ENCODE data around the gene RNF44. TPM values are rescaled to one million over a fixed set of nuclear protein-coding genes. Genes with fewer than 3 reads are reported as not detected.

Gene RNF44
- total RNA-seq = 10 to 100 TPM; 16.2 to 16.6 TPM
- long read RNA-seq, donor 1, partial matches to known transcripts = 1 of 5 reads
- long read RNA-seq, donor 1, other reads (novel, unspliced or antisense) = 4 of 5 reads
- long read RNA-seq, donor 2, partial matches to known transcripts = 1 of 9 reads
- long read RNA-seq, donor 2, other reads (novel, unspliced or antisense) = 8 of 9 reads

DNA sequence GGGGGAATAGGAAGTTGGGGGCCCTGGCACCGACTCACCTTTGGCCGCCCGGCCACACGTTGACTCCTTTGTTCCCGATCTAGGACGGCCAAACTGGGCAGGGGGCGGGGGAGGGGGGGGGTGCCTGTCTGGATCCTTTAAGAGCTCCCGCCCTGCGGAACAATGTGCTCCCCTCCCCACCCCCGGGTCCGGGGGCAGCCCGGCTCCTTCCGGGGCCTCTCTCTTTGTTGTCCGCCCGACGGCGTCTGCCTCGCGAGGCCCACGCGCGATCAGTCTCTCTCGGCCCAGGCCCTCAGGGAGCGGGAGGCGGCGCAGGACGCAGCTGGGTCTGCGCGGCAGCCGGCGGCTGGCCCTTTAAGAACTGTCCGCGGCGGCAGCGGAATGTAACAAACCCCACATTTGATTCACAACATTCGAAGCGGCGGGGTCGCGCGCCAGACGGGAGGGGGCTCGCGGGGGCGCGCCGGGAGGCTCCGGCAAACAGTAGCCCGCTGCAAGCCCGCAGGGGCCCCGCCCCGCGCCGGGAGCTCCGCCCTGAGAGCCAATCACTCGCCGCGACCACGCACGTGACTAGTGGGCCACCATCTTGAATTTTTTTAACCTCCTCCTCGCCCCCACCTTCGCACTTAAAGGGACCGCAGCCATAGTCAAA, at the start of gene RNF44:
Gene RNF44, minus strand, starts transcription at position 501 of the 652 bp plus-strand sequence. CDS start 4,930 bp downstream, outside the sequence.
- peak; percentile 99 for DNase-seq (ENCODE audit: low spot score)
- intact Hi-C loops (cut with DNase I) = loop anchor here (5.0 to 10.0 kb wide), 2 partner anchors 92 to 495 kb away; partner anchors contain the start of gene FAF2 (in 2 of the 2)

DNA sequence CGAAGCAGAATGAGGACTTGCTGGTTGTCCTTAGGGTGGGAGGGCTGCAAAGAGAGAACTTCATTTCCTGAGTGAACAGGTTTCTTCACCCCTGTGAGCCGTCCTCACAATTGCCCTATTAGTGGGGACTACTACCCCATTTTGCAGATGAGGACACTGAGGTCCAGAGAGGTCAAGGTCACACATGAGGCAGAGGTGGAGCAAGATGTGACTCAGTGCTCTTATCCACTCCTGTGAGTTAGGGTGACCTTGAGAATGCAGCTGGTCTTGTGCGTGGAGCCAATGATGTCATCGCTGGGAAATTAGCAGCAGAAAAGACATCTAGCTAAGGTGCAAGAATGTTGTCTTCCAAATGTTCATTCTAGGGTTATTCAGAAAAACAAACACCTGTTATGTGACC, 45.9 kb upstream of the RNF44 start:
- intact Hi-C loops (cut with DNase I) = no loop called here
- DNase-seq (ENCODE audit: low spot score) = no peak

DNA sequence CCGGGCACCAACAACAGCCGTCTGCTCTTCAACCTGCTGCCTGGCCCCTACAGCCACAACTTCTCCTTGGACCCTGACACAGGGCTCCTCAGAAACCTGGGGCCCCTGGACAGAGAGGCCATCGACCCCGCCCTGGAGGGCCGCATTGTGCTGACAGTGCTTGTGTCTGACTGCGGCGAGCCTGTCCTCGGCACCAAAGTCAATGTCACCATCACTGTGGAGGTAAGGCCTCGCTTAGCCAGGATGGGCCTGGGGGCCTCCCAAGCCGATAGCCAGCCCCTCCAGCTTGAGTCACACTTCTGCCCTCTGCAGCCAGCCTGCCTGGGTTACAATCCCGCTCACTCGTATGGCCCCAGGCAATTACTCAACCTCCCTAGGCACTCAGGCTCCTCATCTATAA, 44.2 kb upstream of the RNF44 start:
- intact Hi-C loops (cut with DNase I) = no loop called here
- no peak for DNase-seq (ENCODE audit: low spot score)

DNA sequence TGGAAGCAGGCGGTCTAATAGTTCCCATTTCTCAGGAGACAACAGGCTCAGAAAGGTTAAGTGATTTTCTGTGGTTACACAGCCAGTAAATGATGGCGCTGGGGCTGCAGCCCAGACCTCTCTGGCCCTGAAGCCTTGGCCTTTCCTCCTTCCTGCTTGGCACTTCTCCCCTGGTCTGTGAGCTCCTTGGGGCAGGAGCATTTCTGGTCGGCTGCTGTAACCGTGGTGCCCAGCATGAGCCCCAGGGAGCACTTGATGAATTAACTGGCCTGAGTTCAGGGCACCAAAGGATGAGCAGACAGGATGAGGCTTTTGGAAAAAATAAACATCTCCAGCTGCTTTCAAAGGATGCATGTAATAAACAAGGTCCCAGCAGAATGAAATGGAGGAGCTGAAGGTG, 42.1 kb upstream of the RNF44 start:
- no peak for DNase-seq (ENCODE audit: low spot score)
- intact Hi-C loops (cut with DNase I) = no loop called here

DNA sequence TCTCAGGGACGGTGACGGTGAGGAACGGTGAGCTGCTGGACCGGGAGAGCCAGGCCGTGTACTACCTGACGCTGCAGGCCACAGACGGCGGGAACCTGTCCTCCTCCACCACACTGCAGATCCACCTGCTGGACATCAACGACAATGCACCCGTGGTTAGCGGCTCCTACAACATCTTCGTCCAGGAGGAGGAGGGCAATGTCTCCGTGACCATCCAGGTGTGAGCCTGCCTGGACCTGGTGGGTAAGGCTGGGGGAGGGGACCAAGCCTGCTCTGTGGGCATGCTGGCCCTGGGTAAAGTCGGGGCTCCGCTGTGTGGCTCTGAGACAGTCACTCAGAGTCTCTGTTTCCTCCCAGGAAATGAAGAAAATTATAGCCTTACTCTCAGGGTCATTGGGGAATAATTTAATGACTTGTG, 41.2 kb upstream of the RNF44 start:
- intact Hi-C loops (cut with DNase I) = no loop called here
- DNase-seq (ENCODE audit: low spot score) = no peak

DNA sequence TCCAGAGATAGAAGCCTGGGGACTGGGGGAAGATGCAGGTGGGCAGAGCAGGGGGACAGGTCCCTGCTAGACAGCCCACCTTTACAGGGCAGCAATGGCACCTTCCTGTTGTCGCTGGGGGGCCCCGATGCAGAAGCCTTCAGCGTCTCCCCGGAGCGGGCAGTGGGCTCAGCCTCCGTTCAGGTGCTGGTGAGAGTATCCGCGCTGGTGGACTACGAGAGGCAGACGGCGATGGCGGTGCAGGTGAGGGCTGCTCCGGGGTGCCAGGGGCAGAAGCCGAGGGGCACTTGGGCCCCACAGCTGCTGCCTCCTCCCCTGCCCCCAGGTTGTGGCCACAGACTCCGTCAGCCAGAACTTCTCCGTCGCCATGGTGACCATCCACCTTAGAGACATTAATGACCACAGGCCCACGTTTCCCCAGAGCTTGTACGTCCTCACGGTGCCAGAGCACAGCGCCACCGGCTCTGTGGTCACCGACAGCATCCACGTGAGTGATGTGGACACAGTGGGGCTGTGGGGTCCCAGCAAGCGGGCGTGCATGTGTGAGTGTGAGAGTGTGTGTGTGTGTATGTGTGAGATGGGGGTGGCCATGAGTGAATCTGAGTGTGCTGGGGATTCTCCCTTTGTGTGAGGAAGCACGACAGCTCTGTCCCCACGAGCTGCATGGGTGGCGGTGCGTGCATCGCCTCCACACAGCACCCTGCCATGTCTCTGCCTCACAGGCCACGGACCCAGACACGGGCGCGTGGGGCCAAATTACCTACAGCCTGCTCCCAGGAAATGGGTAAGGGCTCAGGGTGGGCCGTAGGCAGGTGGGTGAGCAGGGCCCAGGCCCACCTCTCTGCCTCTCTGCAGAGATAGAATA, 40.3 kb upstream of the RNF44 start:
- DNase-seq (ENCODE audit: low spot score) = no peak
- intact Hi-C loops (cut with DNase I) = no loop called here

DNA sequence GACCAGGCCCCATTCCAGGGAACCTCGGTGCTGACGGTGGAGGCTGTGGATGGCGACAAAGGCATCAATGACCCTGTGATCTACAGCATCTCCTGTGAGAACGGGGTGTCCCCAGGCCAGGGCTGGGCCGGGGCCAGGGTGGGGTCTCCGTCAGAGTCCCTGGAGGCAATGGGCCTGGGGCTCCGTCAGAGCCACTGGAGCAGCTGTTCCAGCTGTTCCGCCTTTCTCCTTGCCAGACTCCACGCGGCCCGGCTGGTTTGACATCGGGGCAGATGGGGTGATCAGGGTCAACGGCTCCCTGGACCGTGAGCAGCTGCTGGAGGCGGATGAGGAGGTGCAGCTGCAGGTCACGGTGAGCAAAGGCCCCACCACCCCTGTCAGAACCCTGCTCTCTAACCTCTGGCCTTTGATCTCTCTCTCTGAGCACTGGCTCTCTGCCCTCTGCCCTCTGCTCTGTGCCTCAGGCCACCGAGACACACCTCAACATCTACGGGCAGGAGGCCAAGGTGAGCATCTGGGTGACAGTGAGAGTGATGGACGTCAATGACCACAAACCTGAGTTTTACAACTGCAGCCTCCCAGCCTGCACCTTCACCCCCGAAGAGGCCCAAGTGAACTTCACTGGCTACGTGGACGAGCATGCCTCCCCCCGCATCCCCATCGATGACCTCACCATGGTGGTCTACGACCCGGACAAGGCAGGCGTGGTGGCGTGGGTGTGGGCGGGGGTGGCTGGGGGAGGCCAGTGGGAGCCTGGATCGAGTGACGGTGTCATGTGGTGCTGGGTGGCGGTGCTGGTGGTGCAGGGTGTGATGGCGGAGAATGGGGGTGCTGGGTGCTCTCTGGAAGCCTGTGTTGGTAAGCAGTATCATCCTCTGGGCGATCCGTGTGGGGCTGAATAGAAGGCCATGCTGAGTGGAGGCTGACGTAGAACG, 38.6 kb upstream of the RNF44 start:
- intact Hi-C loops (cut with DNase I) = no loop called here
- no peak for DNase-seq (ENCODE audit: low spot score)

DNA sequence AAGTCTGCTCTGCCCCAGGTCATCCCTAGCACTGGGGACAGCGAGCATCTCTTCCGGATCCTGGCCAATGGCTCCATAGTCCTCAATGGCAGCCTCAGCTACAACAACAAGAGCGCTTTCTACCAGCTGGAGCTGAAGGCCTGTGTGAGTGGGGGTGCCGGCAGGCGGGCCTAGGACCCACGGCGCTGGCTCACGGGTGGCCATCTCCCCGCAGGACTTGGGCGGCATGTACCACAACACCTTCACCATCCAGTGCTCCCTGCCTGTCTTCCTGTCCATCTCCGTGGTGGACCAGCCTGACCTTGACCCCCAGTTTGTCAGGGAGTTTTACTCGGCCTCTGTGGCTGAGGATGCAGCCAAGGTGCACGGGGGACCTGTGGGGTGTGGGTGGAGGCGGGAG, 37.9 kb upstream of the RNF44 start:
- intact Hi-C loops (cut with DNase I) = no loop called here
- DNase-seq (ENCODE audit: low spot score) = no peak

DNA sequence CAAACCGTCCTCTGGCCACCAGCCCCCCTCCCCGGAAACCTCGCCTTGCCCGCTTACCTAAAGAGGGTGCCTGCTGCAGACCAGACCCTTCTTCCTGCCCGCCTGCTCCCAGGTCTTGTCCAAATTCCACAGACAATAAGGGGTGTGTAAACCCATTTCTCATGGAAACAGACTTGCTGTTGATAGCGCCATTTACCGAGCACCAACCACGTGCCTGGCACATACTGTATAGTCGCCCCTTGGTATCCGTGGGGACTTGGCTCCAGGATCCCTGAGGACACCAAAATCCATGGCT, 37.0 kb upstream of the RNF44 start:
- intact Hi-C loops (cut with DNase I) = no loop called here
- DNase-seq (ENCODE audit: low spot score) = no peak

DNA sequence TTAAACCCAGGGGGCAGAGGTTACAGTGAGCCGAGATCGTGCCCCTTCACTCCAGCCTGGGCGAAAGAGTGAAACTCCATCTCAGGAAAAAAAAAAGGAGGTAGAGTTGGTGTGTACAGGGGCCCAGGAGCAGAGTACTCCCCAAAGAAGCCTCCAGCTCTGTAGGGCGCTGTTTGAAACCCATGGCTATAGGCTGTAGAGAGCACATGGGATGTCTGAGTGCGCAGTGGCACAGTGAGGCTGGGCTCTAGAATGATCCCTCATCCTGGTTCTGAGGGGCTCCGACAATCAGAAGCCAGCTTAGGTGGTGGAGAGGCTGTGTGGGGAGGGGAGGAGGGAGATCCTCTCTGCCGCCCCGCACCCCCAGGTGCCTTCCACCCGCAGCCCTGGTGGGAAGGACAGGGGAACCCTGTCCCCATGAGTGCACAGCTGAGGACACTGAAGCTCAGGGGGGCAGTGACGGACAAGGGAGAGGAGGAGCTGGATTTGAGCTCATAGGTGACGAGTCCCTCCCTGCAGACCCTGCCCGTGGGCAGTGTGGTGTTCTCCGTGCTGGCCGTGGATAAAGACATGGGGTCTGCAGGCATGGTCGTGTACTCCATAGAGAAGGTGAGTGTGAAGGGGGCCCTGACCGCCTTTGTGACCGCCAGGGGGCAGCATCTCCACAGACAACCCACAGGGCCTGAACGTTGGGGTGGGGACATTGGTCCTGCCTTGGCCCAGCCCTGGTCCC, 36.5 kb upstream of the RNF44 start:
- DNase-seq (ENCODE audit: low spot score) = peak; percentile 89
- intact Hi-C loops (cut with DNase I) = no loop called here

DNA sequence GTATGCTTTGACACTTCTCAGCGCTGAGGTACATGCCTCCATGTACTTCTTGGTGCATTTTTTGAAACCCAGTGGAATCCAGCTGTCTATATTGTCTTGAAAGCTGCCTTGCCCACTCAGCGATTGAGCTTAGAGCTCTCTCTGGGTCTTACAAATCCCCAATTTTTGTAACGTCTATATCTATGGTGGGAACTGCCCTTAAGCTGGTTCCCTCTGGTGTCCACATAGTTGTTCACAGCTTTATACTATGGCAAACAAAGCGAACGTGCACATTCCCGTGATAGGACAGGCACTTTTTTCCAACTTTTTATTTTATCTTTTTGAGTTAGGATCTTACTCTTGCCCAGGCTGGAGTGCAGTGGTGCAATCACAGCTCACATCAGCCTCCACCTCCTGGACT, 32.8 kb upstream of the RNF44 start:
- intact Hi-C loops (cut with DNase I) = no loop called here
- no peak for DNase-seq (ENCODE audit: low spot score)

DNA sequence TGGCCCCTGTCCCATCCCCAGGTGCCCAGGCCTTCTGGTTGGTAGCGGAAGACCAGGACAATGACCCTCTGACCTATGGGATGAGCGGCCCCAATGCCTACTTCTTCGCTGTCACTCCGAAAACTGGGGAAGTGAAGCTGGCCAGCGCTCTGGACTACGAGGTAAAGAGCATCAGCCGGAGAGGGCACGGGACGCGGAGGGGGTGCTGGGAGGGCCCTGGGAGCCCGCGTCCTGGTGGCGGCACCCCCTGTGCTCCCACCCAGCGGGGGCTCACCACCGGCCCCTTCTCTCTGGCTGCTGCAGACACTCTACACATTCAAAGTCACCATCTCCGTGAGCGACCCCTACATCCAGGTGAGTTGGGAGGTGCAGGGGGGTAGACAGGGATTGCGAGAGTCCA, 31.5 kb upstream of the RNF44 start:
- intact Hi-C loops (cut with DNase I) = no loop called here
- DNase-seq (ENCODE audit: low spot score) = no peak

DNA sequence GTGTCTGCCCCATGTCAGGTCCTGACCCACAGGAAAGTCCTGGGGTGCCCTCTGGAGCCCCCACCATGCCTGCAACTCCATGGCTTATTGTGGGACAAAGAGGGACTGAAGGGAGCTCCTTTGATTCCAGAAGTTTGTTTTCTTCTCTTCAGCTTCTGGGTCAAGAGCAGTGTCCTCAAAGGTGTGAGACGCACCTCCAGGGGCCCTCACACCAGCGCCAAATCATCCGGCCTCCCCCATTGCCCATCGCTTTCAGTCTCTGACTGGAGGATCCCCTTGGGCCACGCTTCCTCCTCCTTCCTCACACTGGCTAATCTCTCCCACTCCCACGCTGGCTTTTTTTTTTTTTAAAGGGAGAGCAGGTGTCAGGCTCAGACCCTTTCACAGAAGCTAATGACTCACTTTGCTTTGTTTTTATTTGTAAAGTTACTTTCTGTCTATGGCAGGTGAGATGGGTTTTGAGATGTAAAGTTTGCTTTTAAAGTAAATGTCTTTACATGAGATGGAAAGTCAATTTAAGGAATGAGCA, 28.6 kb upstream of the RNF44 start:
- intact Hi-C loops (cut with DNase I) = no loop called here
- DNase-seq (ENCODE audit: low spot score) = no peak

DNA sequence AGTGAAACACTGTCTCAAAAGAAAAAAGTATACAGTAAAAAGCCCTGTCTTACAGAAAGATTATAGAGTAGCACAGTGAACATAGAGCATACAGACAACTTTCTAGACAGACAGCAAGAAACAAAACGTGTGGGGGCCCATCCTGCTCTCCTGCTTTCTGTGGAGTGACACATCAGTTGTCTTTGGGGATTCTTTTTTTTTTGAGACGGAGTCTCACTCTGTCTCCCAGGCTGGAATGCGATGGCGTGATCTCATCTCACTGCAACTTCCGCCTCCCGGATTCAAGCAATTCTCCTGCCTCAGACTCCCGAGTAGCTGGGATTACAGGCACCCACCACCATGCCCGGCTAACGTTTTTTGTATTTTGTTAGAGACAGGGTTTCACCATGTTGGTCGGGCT, 26.8 kb upstream of the RNF44 start:
- DNase-seq (ENCODE audit: low spot score) = no peak
- intact Hi-C loops (cut with DNase I) = no loop called here

DNA sequence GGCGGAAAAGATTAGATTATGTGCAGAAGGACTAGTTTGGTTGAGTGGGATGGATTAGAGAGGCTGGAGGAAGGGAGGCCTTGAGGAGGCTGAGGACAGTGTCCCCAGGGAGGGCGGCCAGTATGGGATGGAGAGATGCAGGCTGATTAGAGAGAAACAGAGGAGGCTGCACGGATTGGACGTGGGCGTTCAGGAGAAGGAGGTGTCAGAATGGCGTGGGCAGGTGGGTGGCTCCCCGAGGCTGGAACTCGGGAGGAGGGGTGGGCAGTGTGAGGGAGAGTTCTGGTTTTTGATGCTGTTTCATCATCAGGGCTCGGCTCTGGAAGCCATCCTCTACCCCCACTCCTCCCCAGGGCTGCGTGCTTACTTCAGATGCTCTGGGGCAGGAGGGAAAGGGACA, 25.0 kb upstream of the RNF44 start:
- DNase-seq (ENCODE audit: low spot score) = no peak
- intact Hi-C loops (cut with DNase I) = no loop called here

DNA sequence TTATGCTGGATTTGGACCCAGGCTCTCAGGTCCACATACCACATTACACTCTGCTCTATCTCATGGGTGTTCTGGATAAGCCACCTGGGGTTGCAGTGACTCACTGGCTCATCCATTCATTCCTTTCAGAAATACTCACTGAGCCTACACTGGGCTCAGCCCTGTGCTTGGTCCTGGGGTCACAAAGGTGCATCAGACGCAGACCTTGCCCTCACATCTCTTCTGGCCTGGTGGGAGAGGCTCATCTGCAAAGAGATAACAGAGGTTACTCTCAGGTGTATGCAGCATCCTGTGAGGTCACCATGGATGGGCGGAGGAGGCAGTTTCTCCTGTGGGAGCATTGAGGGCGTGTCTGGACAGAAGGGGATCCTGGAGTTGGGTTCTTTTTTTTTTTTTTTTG, 24.1 kb upstream of the RNF44 start:
- intact Hi-C loops (cut with DNase I) = no loop called here
- no peak for DNase-seq (ENCODE audit: low spot score)

DNA sequence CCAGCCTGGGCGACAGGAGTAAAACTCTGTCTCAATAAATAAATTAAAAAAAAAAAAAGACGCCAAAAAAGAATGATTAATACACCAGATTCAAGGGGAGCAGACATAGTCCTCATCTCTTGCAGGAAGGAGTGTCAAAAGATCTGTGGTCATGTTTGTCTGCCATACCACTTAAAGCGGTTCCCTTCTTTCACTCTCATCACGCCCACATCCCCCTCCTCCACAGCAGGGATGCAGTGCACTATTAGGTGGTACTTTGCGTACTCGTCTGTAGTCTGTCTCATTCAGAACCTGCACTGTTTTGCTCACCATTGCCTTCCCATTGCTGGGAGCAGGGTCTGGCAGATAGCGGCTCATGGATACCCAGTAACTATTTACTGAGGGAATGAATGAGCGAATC, 23.2 kb upstream of the RNF44 start:
- intact Hi-C loops (cut with DNase I) = no loop called here

DNA sequence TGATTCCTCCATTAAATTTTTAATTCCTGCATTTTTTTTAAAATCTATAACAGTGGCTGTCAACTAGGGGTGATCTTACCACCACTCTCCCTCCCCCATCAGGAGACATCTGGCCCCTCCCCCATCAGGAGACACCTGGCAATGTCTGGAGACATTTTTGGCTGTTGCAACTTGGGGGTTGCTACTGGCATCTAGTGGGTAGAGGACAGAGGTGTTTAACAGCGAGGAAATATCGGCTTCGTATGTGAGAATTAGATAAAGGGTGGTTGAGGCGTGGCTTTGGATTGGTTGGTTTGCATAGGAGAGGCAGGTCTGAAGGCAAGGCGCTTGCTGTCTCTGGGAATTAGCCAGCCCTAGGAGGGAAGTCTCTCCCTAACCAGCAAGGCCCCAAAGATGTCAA, 22.5 kb upstream of the RNF44 start:
- DNase-seq (ENCODE audit: low spot score) = no peak
- intact Hi-C loops (cut with DNase I) = loop anchor here in 1 of 2 donors (5.0 kb wide), 1 partner anchor 1107 kb away; no protein-coding TSS in a partner anchor

More for the DNA sequence above, 23.2 kb upstream of the RNF44 start:
- DNase-seq (ENCODE audit: low spot score) = no peak

DNA sequence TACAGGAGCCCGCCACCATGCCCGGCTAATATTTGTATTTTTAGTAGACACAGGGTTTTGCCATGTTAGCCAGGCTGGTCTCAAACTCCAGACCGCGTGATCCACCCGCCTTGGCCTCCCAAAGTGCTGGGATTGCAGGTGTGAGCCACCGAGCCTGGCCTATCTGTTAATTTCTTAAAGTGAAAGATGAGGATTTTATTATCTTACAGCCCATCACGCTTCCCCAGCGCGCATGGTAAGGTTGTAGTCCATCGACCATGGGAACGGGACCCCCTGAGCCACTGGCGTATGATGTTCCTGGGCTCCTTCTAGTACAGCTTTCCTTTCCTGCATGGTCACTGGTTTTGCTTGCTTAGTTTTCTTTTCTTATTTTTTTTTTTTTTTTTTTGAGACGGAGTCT, 20.6 kb upstream of the RNF44 start:
- no peak for DNase-seq (ENCODE audit: low spot score)
- intact Hi-C loops (cut with DNase I) = loop anchor here in 1 of 2 donors (5.0 kb wide), 1 partner anchor 1106 kb away; no protein-coding TSS in a partner anchor

Data from posterior vena cava (tissue), 2 donors.